ENCODE measurements around the gene MEIOSIN. TPM values are rescaled to one million over a fixed set of nuclear protein-coding genes. Genes with fewer than 3 reads are reported as not detected.

MEIOSIN gene
- total and polyA plus RNA-seq, 2 of the 13 experiments (the other 11 are each of a cell fraction or from before 2014, with no cell fraction given): not detected

GRCh38 chr19:45730368-45731288 is 2.6 kb upstream of the MEIOSIN start, which contains the start of gene FBXO46 (continued):
- TF ChIP-seq SATB2 (CRISPR knock-in tag; IDR thresholded peaks at IDR 0.05): no peak
- TF ChIP-seq STAT5B (CRISPR knock-in tag; IDR thresholded peaks at IDR 0.05): no peak
- TF ChIP-seq ZNF432 (CRISPR knock-in tag; IDR thresholded peaks at IDR 0.05; ENCODE audit: borderline replicate concordance): no peak
- no peak for TF ChIP-seq TOE1 (CRISPR knock-in tag; IDR thresholded peaks at IDR 0.05)
- TF ChIP-seq ETV6 (CRISPR knock-in tag; conservative IDR thresholded peaks at IDR 0.05): no peak
- peak; percentile 94 for TF ChIP-seq SAP130 (CRISPR knock-in tag; IDR thresholded peaks at IDR 0.05; ENCODE audit: low read depth)
- no peak for TF ChIP-seq ZBTB43 (CRISPR knock-in tag; conservative IDR thresholded peaks at IDR 0.05)
- TF ChIP-seq SMC3 (IDR thresholded peaks at IDR 0.05; ENCODE audit: low read length): no peak
- peak; percentile 76; the same call in 1 of the 2 replicates for TF ChIP-seq GTF3A (CRISPR knock-in tag; conservative IDR thresholded peaks at IDR 0.05)
- TF ChIP-seq ZNF724P (CRISPR knock-in tag; IDR thresholded peaks at IDR 0.05; ENCODE audit: borderline replicate concordance): no peak
- no peak for TF ChIP-seq THAP8 (CRISPR knock-in tag; IDR thresholded peaks at IDR 0.05; ENCODE audit: borderline replicate concordance)
- TF ChIP-seq ZNF143 (CRISPR knock-in tag; IDR thresholded peaks at IDR 0.05): peak; percentile 93
- no peak for TF ChIP-seq ISX (CRISPR knock-in tag; conservative IDR thresholded peaks at IDR 0.05)
- TF ChIP-seq ZNF557 (CRISPR knock-in tag; IDR thresholded peaks at IDR 0.05): no peak
- TF ChIP-seq HOMEZ (CRISPR knock-in tag; IDR thresholded peaks at IDR 0.05; ENCODE audit: low read depth): 0 out of 2 replicates have a peak, but pooled peaks have one; percentile 46
- TF ChIP-seq ARID4A (CRISPR knock-in tag; IDR thresholded peaks at IDR 0.05; ENCODE audit: borderline replicate concordance): peak; percentile 91; the same call in 1 of the 2 replicates
- peak; percentile 81; the same call in 1 of the 2 replicates for TF ChIP-seq ZNF761 (CRISPR knock-in tag; conservative IDR thresholded peaks at IDR 0.05)
- TF ChIP-seq NAIF1 (CRISPR knock-in tag; IDR thresholded peaks at IDR 0.05; ENCODE audit: borderline replicate concordance): no peak
- peak; percentile 52; the same call in 1 of the 2 replicates for TF ChIP-seq DMAP1 (CRISPR knock-in tag; IDR thresholded peaks at IDR 0.05)
- no peak for TF ChIP-seq ZNF839 (CRISPR knock-in tag; IDR thresholded peaks at IDR 0.05; ENCODE audit: borderline replicate concordance)

Data from HepG2 (cell line).